Calu3 (cell line): ENCODE results near the gene ELAC1. TPM values are rescaled to one million over a fixed set of nuclear protein-coding genes. Genes with fewer than 3 reads are reported as not detected.

Experiments used
- BruUV-seq: library from RNA; stranded (reverse); fragments of 400-500 nt; replicated peaks from 2 replicates; lab custom pipeline; 2021; lab: Mats Ljungman, UMichigan
- CTCF ChIA-PET: fragments of 300-600 bp; sonication (Branson Sonifier 250); formaldehyde crosslinking; loops from one replicate; lab custom pipeline; 2022; ENCODE audit warnings: antibody characterized with exemption; lab: Charles Lee
- DNase-seq: peaks from one replicate; pipeline ENCODE4 v3.0.0; 2022
- H3K27ac Mint-ChIP-seq: one replicate; pipeline ENCODE4 v1.8.0; 2022; ENCODE audit warnings: mixed read lengths; ENCODE audit not compliant: unreplicated experiment
- H3K27me3 Mint-ChIP-seq: one replicate; pipeline ENCODE4 v1.8.0; 2022; ENCODE audit warnings: mixed read lengths; ENCODE audit not compliant: unreplicated experiment
- H3K36me3 Mint-ChIP-seq: one replicate; pipeline ENCODE4 v1.8.0; 2022; ENCODE audit warnings: mild to moderate bottlenecking, moderate library complexity, mixed read lengths; ENCODE audit not compliant: insufficient read depth, unreplicated experiment
- H3K4me1 Mint-ChIP-seq: one replicate; pipeline ENCODE4 v1.8.0; 2022; ENCODE audit warnings: mild to moderate bottlenecking, low read depth, mixed read lengths; ENCODE audit not compliant: unreplicated experiment
- H3K4me3 Mint-ChIP-seq: one replicate; pipeline ENCODE4 v1.8.0; 2022; ENCODE audit warnings: mild to moderate bottlenecking, low read depth, moderate library complexity, mixed read lengths; ENCODE audit not compliant: unreplicated experiment
- H3K9me3 Mint-ChIP-seq: one replicate; pipeline ENCODE4 v1.8.0; 2022; ENCODE audit warnings: low read depth, mixed read lengths; ENCODE audit not compliant: unreplicated experiment
- CTCF ChIP-seq: fragments of 200-600 bp; IDR thresholded peaks from one replicate; pipeline ENCODE4 v1.8.0; 2022; ENCODE audit warnings: antibody characterized with exemption; ENCODE audit not compliant: unreplicated experiment
- intact Hi-C: fragments of 100-400 bp; cut with micrococcal nuclease; formaldehyde crosslinking; loops from one replicate; pipeline ENCODE4 v1.10.0; 2022; ENCODE audit not compliant: unreplicated experiment
- total RNA-seq: library from RNA; stranded (reverse); gene quantifications from 2 replicates; pipeline ENCODE4 v1.2.3, GENCODE V29; 2022

Gene ELAC1
- total RNA-seq, 1 experiment from 2014 or later, result 12.4 TPM

DNA sequence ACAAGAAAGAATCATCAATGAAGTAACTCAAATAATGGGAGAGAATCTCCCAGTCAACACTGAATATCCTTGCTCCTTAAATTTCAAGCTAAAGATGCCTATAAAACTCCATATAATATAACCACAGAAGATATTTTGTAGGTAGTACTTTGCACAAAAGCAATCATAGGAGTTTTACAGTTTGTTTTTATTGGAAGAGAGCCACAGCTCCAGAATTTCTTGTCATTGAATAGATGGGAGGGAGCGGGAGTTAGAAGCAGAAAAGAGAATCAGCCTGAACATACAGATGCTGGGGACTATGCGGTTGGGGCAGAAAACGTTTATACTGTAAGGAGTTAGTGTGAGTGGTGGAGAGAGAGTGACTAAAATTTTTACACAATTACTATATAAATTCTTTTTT is 43.9 kb downstream of the ELAC1 start:
- Mint-ChIP-seq H3K4me1 (no peaks in the 10 kb centered on the region), H3K27ac (no peak overlapping the region), H3K4me3 (no peak overlapping the region), H3K9me3 (peaks cover 5% of the 10 kb centered on the region), H3K27me3 (no peaks in the 10 kb centered on the region), H3K36me3 (no peaks in the 10 kb centered on the region)
- CTCF ChIA-PET, result no interaction called here
- no peak for DNase-seq
- BruUV-seq, result no TSS peak
- TF ChIP-seq CTCF, result no peak
- intact Hi-C loops, result no loop called here

DNA sequence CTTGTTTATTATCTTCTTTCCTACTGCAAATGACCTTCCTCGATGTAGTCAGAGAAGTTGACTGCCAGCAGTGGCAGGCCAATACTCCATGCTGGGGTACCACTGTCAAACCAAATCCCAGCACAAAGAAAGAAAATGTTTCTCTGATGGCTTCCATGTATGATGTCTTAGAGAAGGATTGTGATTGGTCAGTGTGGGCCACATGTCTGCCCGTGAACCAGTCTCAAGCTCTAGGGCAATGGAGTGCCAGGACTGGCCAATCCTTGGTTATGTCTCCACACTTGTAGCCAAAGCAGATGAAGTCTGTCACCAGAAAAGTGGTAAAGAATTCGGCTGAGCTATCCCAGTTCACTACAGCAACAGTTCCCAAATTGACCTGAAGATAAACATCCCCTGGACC is 44.6 kb downstream of the ELAC1 start:
- DNase-seq, result no peak
- H3K4me1 Mint-ChIP-seq, result no peaks in the 10 kb centered on the region
- BruUV-seq, result no TSS peak
- H3K4me3 Mint-ChIP-seq, result no peak overlapping the region
- H3K9me3 Mint-ChIP-seq, result peaks cover 5% of the 10 kb centered on the region
- intact Hi-C loops, result no loop called here
- no peaks in the 10 kb centered on the region for H3K36me3 Mint-ChIP-seq
- no peak for TF ChIP-seq CTCF
- H3K27ac Mint-ChIP-seq, result no peak overlapping the region
- CTCF ChIA-PET, result no interaction called here
- H3K27me3 Mint-ChIP-seq, result no peaks in the 10 kb centered on the region

DNA sequence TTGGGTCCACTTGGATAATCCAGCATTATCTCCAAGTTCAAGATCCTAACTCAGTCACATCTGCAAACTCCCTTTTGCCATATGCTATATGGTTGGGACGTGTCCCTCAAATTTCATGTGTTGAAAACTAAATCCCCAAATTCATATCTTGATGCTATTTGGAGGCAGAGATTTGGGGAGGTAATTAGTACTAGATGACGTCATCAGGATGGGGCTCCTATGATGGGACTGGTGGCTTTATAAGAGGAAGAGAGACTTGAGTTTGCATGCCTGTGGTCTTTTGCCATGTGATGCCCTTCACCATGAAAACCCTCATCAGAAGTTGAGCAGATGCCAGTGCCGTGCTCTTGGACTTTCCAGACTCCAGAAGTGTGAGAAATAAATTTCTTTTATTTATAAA is 45.4 kb downstream of the ELAC1 start:
- intact Hi-C loops, result no loop called here
- H3K9me3 Mint-ChIP-seq, result peaks cover 5% of the 10 kb centered on the region
- H3K36me3 Mint-ChIP-seq, result no peaks in the 10 kb centered on the region
- no peak overlapping the region for H3K4me3 Mint-ChIP-seq
- no peaks in the 10 kb centered on the region for H3K4me1 Mint-ChIP-seq
- DNase-seq, result no peak
- no peaks in the 10 kb centered on the region for H3K27me3 Mint-ChIP-seq
- BruUV-seq, result no TSS peak
- CTCF ChIA-PET, result no interaction called here
- no peak for TF ChIP-seq CTCF
- H3K27ac Mint-ChIP-seq, result no peak overlapping the region

DNA sequence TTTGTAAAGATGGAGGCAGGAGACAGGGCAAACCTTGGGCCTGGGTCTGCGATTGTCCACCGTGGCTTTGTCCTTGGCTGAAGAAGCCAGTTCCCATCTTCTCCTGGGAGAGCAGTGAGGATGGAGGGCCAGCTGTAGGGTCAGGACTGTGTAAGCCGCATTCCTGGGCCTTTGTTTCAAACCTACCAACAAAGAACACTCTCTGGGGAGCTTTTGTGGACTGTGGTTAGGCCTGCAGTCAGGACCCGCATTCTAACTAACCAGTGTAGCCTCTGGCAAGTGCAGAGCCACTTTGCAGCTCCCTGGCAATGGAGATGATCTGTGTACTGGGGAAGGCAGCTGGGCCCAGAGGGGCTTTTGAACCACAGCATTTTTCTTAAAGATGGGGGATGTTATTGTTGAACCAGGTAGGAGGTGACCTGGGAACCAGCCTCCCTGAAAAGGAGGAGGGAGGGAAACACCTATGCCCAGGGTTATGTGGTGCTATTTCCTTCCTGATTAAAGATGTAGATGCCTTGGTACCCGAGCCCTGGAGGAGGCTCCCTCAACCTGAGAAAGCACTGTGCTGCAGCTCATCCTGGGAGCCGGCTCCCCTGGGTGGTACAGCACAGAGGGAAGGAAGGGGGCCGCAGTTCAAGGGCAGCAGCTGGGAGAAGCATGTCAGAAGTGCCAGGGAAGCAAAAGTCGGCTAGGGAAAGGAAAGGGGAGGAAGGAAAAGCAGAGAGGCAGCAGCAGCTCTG is 49.5 kb downstream of the ELAC1 start:
- CTCF ChIA-PET, result no interaction called here
- Mint-ChIP-seq H3K27me3 (no peaks in the 10 kb centered on the region), H3K36me3 (no peaks in the 10 kb centered on the region), H3K27ac (no peak overlapping the region), H3K9me3 (peaks cover 5% of the 10 kb centered on the region), H3K4me3 (no peak overlapping the region), H3K4me1 (no peaks in the 10 kb centered on the region)
- intact Hi-C loops, result no loop called here
- no peak for TF ChIP-seq CTCF
- BruUV-seq, result no TSS peak
- DNase-seq, result no peak
